Astrocyte of the cerebellum (primary cell): ENCODE results near the gene FAM98A.

Experiments used
- DNase-seq: peaks from one replicate; pipeline ENCODE4 v3.0.0-alpha.2; 2011; ENCODE audit warnings: low read depth
- H3K4me3 ChIP-seq: 2 replicates; pipeline ENCODE4 v1.5.1; 2011; ENCODE audit warnings: mild to moderate bottlenecking, low read depth, low read length, moderate library complexity
- CTCF ChIP-seq: IDR thresholded peaks from 2 replicates; pipeline ENCODE4 v1.5.1; 2012; ENCODE audit warnings: low read length, low read depth, moderate library complexity, mild to moderate bottlenecking; ENCODE audit errors: missing control alignments
- in situ Hi-C: cut with HindIII; loops from 2 replicates; pipeline ENCODE4 v1.10.0; 2017; ENCODE audit warnings: low sequenced_read_pairs

The FAM98A gene

GRCh38 chr2:33632831-33633230 is 33.7 kb upstream of the FAM98A start:
- TF ChIP-seq CTCF = no peak
- in situ Hi-C loops = no loop called here

DNA sequence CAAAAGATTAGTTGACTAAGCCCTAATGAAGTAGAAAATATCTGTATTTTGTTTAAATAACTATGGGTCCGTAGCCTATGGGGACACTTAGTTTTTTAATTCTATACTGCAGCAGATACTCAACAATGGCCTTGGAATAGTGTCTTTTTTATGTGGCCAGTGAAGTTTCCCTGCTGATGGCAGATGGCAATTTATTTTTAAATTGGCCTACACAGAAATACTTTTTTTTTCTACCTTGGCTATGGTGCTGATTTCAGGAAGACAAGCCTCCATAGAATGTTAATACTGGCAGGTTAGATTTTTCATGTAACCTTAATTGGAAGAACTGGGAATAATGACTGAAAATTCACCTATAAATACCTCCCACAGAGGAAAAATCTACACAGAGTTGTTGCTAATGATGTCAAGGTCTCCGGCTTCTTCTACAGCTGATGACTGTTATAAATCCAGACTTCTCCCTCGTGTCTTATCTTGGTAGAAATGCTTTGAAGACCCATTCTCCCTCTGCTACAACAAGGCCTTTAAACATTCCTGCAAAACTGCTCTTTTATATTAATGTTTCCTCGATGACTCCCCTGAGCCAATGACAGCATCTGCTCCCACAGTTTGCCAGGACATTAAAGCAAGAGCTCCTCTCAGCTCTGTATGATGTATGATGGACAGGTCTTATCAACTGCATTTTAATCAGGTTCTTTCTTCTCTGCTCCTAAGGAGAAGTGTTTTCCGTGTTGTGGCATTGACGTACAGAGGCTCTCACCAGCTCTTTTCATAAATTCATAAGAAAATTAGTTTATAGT is 29.1 kb upstream of the FAM98A start:
- TF ChIP-seq CTCF = no peak
- DNase-seq = no peak
- no peak overlapping the region for H3K4me3 ChIP-seq
- in situ Hi-C loops = no loop called here

More at GRCh38 chr2:33632831-33633230, 33.7 kb upstream of the FAM98A start:
- no peak for DNase-seq
- no peak overlapping the region for H3K4me3 ChIP-seq

GRCh38 chr2:33619028-33619427 is 19.9 kb upstream of the FAM98A start:
- in situ Hi-C loops = no loop called here
- DNase-seq = no peak
- TF ChIP-seq CTCF = no peak
- no peak overlapping the region for H3K4me3 ChIP-seq

- no peak for DNase-seq
- no peak overlapping the region for H3K4me3 ChIP-seq
- no peak for TF ChIP-seq CTCF
- in situ Hi-C loops = no loop called here
These were observed 18.9 kb upstream of the FAM98A start for GRCh38 chr2:33617989-33618388.

- TF ChIP-seq CTCF = no peak
- DNase-seq = no peak
- no peak overlapping the region for H3K4me3 ChIP-seq
- in situ Hi-C loops = no loop called here
These were observed 18.3 kb upstream of the FAM98A start for GRCh38 chr2:33617401-33617800.

GRCh38 chr2:33616873-33617272 is 17.8 kb upstream of the FAM98A start:
- in situ Hi-C loops = no loop called here
- no peak for TF ChIP-seq CTCF
- no peak for DNase-seq
- H3K4me3 ChIP-seq = no peak overlapping the region
